NT2/D1 (cell line): ENCODE measurements around the gene SORCS1.

ENCODE experiments used
- SUZ12 ChIP-seq: IDR thresholded peaks from 2 replicates; pipeline ENCODE4 v1.6.1; 2011; ENCODE audit not compliant: insufficient read length, insufficient read depth; ENCODE audit errors: extremely low read depth
- ZNF274 ChIP-seq: IDR thresholded peaks from 2 replicates; pipeline ENCODE4 v1.6.1; 2011; ENCODE audit warnings: mild to moderate bottlenecking, low read depth, low read length

DNA sequence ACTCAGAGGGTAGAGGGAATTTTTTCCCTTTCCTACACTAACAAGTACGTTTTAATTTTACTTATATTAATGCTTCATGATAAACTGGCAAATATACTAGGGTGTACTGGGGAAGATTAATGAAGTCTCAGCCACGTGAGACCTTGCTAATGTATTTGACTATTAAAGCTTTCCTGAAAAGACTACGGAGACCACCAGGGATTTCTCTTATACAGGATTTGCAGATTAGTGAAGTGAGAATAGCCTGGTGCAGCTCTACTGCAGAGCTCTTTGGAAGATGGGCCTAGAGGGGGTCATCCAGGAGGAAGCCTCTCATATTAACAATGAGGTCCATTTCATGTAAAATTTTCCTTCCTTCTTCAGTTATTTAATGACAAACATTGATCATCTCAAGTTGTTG lies 379.0 kb downstream of the SORCS1 start:
- TF ChIP-seq ZNF274 (no peak), SUZ12 (no peak)
